ENCODE measurements around the gene RC3H1.

DNA sequence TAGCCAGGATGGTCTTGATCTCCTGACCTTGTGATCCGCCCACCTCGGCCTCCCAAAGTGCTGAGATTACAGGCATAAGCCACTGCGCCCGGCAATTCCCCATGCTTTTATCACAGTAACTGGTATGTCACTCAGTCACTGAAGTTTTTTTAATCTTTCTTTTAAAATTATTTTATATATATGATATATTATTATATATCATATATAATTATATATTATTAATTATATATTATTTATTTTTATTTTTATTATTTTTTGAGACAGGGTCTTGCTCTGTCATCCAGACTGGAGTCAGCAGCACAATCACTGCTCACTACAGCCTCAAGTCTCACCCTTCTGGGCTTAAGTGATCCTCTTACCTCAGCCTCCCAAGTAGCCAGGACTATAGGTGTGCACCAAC is 18.3 kb downstream of the RC3H1 start:
- TF ChIP-seq, protein P1, sequence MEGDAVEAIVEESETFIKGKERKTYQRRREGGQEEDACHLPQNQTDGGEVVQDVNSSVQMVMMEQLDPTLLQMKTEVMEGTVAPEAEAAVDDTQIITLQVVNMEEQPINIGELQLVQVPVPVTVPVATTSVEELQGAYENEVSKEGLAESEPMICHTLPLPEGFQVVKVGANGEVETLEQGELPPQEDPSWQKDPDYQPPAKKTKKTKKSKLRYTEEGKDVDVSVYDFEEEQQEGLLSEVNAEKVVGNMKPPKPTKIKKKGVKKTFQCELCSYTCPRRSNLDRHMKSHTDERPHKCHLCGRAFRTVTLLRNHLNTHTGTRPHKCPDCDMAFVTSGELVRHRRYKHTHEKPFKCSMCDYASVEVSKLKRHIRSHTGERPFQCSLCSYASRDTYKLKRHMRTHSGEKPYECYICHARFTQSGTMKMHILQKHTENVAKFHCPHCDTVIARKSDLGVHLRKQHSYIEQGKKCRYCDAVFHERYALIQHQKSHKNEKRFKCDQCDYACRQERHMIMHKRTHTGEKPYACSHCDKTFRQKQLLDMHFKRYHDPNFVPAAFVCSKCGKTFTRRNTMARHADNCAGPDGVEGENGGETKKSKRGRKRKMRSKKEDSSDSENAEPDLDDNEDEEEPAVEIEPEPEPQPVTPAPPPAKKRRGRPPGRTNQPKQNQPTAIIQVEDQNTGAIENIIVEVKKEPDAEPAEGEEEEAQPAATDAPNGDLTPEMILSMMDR (IDR thresholded peaks at IDR 0.05), result no peak
- no peak for TF ChIP-seq POLR2A (IDR thresholded peaks at IDR 0.05)
